GM23338 (cell line): ENCODE data around the gene SLX4IP. TPM values are rescaled to one million over a fixed set of nuclear protein-coding genes. Genes with fewer than 3 reads are reported as not detected.

Experiments used
- ATAC-seq: fragments of 200-7000 bp; cut with Tn5 transposase; 3 replicates; pipeline ENCODE4 v1.9.1; 2020
- DNase-seq: peaks from one replicate; pipeline ENCODE4 v3.0.0-alpha.2; 2015; ENCODE audit warnings: low spot score
- H2AFZ ChIP-seq: fragments of 200-600 bp; sonication (generic); 2 replicates; pipeline ENCODE4 v1.8.0; 2016; ENCODE audit warnings: antibody characterized with exemption, mild to moderate bottlenecking, moderate library complexity
- H3F3A ChIP-seq: fragments of 200-600 bp; sonication (generic); replicated peaks from 2 replicates; pipeline ENCODE4 v1.8.0; 2017; ENCODE audit warnings: antibody characterized with exemption, mixed run types, low read depth
- H3K27ac ChIP-seq: fragments of 200-600 bp; sonication (generic); 2 replicates; pipeline ENCODE4 v1.6.1; 2016; ENCODE audit warnings: low read depth
- H3K27me3 ChIP-seq: fragments of 200-600 bp; sonication (generic); 2 replicates; pipeline ENCODE4 v1.8.0; 2016; ENCODE audit warnings: mild to moderate bottlenecking, mixed run types, moderate library complexity; ENCODE audit not compliant: insufficient read depth
- H3K36me3 ChIP-seq: fragments of 200-600 bp; sonication (generic); 2 replicates; pipeline ENCODE4 v1.8.0; 2016; ENCODE audit warnings: mild to moderate bottlenecking; ENCODE audit not compliant: insufficient read depth
- H3K4me1 ChIP-seq: fragments of 200-600 bp; sonication (generic); 2 replicates; pipeline ENCODE4 v1.8.0; 2016; ENCODE audit warnings: mild to moderate bottlenecking, moderate library complexity; ENCODE audit not compliant: insufficient read depth
- H3K4me2 ChIP-seq: fragments of 200-600 bp; sonication (generic); 2 replicates; pipeline ENCODE4 v1.7.1; 2017; ENCODE audit warnings: mixed run types
- H3K4me3 ChIP-seq: fragments of 200-600 bp; sonication (generic); 2 replicates; pipeline ENCODE4 v1.6.1; 2016; ENCODE audit warnings: mixed run types
- H3K79me2 ChIP-seq: fragments of 200-600 bp; sonication (generic); replicated peaks from 2 replicates; pipeline ENCODE4 v1.8.0; 2017; ENCODE audit warnings: mild to moderate bottlenecking; ENCODE audit not compliant: insufficient read depth
- H3K9me2 ChIP-seq: fragments of 200-600 bp; sonication (generic); 2 replicates; pipeline ENCODE4 v1.8.0; 2017; ENCODE audit not compliant: insufficient read depth
- H4K20me1 ChIP-seq: fragments of 200-600 bp; sonication (generic); replicated peaks from 2 replicates; pipeline ENCODE4 v1.8.0; 2017; ENCODE audit warnings: mild to moderate bottlenecking; ENCODE audit not compliant: insufficient read depth
- H3K27ac Mint-ChIP-seq: 2 replicates; pipeline ENCODE4 v1.8.0; 2020; ENCODE audit warnings: inconsistent platforms, mild to moderate bottlenecking, moderate library complexity, mixed read lengths
- H3K27me3 Mint-ChIP-seq: 3 replicates; pipeline ENCODE4 v1.8.0; 2022; ENCODE audit warnings: low read depth, mild to moderate bottlenecking, moderate library complexity, mixed read lengths, inconsistent platforms; ENCODE audit not compliant: insufficient read depth, poor library complexity
- H3K36me3 Mint-ChIP-seq: 3 replicates; pipeline ENCODE4 v1.8.0; 2021; ENCODE audit warnings: low read depth, mild to moderate bottlenecking, inconsistent platforms, moderate library complexity, mixed read lengths
- H3K4me1 Mint-ChIP-seq: 3 replicates; pipeline ENCODE4 v1.8.0; 2020; ENCODE audit warnings: mild to moderate bottlenecking, inconsistent platforms, mixed read lengths
- H3K4me3 Mint-ChIP-seq: 3 replicates; pipeline ENCODE4 v1.8.0; 2021; ENCODE audit warnings: moderate library complexity, mild to moderate bottlenecking, inconsistent platforms, mixed read lengths
- H3K9me3 Mint-ChIP-seq: 3 replicates; pipeline ENCODE4 v1.8.0; 2020; ENCODE audit warnings: moderate library complexity, mild to moderate bottlenecking, inconsistent platforms, mixed read lengths
- CREB1 ChIP-seq: fragments of 250-450 bp; sonication (Bioruptor Pico); IDR thresholded peaks from 2 replicates; pipeline ENCODE4 v1.5.0; 2020; ENCODE audit warnings: low read depth, mild to moderate bottlenecking, moderate library complexity
- EZH2 ChIP-seq: fragments of 200-600 bp; sonication (generic); IDR thresholded peaks from one replicate; pipeline ENCODE4 v1.8.0; 2017; ENCODE audit warnings: antibody characterized with exemption, mild to moderate bottlenecking, low read depth; ENCODE audit not compliant: unreplicated experiment
- EZH2phosphoT487 ChIP-seq: fragments of 200-600 bp; sonication (generic); IDR thresholded peaks from one replicate; pipeline ENCODE4 v1.8.1; 2018; ENCODE audit warnings: antibody characterized with exemption; ENCODE audit not compliant: unreplicated experiment
- NANOG ChIP-seq: IDR thresholded peaks from 2 replicates; pipeline ENCODE4 v1.6.1; 2016; ENCODE audit warnings: antibody characterized with exemption, borderline replicate concordance
- STAT1 ChIP-seq: IDR thresholded peaks from one replicate; pipeline ENCODE4 v1.6.1; 2016; ENCODE audit warnings: antibody characterized with exemption; ENCODE audit not compliant: unreplicated experiment
- polyA plus RNA-seq: library from polyadenylated mRNA; unstranded; fragments of >200 nt; fragmentation: Nextera tagmentation; extraction: Ambion mirVana; gene quantifications from 2 replicates; pipeline ENCODE4 v1.2.1, GENCODE V29; 2016
- total RNA-seq: library from RNA; depleted of rRNA; stranded (reverse); fragments of >200 nt; shearing (Covaris generic); gene quantifications from 2 replicates; pipeline ENCODE4 v1.2.3, GENCODE V29; 2014
- TF ChIP-seq, protein P1 (sequence below): IDR thresholded peaks from one replicate; pipeline ENCODE4 v1.6.1; 2018; ENCODE audit warnings: antibody characterized with exemption; ENCODE audit not compliant: unreplicated experiment
- TF ChIP-seq, protein P2 (sequence below): IDR thresholded peaks from 2 replicates; pipeline ENCODE4 v1.6.1; 2016; ENCODE audit warnings: antibody characterized with exemption

The SLX4IP gene
- total and polyA plus RNA-seq, 2 experiments from 2014 or later = 9.1 to 9.8 TPM

DNA sequence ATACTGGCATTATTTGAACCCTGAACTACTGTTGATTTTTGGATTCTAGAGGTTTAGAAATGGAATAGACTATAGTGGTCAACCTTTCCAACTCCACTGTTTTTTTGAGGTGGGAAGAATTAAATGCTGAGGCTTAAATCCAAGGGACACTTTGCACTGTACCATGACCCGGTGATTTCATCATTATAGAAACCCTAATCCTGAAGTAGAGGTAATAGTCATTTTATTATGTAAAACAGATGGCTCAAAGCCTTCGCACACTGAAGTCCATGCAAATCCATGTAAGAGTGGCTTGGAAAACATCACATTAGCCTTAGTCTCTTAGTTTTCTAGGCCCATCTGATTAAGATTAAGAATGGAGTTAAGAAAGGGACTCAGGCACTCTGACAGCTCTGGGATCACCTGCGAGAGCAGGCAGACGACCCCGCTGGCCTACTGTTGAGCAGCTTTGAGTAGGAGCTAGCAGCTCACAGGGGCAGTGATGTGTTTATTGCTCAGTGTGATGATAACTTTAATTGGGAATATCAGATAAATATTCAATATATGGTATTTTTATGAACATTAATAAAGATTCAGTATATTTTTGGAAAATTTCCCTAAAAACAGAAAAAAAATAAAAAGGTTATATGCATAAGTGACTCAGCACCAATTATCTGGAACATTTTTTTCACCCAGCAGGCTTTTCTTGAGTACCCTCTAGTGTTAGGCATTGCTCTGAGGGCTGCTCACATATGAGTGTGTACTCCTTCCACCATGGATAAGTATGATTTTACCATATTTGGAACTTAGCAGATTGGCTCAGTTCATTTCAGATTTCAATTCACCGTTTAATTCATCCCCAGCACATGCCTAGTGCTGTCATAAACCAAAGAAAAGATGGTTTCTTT lies 13.4 kb downstream of the SLX4IP start (continued):
- TF ChIP-seq EZH2phosphoT487 (no peak), NANOG (no peak)
- TF ChIP-seq, protein P1, sequence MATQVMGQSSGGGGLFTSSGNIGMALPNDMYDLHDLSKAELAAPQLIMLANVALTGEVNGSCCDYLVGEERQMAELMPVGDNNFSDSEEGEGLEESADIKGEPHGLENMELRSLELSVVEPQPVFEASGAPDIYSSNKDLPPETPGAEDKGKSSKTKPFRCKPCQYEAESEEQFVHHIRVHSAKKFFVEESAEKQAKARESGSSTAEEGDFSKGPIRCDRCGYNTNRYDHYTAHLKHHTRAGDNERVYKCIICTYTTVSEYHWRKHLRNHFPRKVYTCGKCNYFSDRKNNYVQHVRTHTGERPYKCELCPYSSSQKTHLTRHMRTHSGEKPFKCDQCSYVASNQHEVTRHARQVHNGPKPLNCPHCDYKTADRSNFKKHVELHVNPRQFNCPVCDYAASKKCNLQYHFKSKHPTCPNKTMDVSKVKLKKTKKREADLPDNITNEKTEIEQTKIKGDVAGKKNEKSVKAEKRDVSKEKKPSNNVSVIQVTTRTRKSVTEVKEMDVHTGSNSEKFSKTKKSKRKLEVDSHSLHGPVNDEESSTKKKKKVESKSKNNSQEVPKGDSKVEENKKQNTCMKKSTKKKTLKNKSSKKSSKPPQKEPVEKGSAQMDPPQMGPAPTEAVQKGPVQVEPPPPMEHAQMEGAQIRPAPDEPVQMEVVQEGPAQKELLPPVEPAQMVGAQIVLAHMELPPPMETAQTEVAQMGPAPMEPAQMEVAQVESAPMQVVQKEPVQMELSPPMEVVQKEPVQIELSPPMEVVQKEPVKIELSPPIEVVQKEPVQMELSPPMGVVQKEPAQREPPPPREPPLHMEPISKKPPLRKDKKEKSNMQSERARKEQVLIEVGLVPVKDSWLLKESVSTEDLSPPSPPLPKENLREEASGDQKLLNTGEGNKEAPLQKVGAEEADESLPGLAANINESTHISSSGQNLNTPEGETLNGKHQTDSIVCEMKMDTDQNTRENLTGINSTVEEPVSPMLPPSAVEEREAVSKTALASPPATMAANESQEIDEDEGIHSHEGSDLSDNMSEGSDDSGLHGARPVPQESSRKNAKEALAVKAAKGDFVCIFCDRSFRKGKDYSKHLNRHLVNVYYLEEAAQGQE = no peak
- TF ChIP-seq, protein P2, sequence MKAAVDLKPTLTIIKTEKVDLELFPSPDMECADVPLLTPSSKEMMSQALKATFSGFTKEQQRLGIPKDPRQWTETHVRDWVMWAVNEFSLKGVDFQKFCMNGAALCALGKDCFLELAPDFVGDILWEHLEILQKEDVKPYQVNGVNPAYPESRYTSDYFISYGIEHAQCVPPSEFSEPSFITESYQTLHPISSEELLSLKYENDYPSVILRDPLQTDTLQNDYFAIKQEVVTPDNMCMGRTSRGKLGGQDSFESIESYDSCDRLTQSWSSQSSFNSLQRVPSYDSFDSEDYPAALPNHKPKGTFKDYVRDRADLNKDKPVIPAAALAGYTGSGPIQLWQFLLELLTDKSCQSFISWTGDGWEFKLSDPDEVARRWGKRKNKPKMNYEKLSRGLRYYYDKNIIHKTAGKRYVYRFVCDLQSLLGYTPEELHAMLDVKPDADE = no peak

GRCh38 chr20:10449270-10449669 lies 14.2 kb downstream of the SLX4IP start:
- Histone ChIP-seq H3K27me3 (no peaks in the 10 kb centered on the region), H3F3A (no peaks in the 10 kb centered on the region), H3K27ac (0 out of 2 replicates have a peak overlapping the region, but pooled peaks have one; percentile 22), H3K79me2 (peaks cover 61% of the 10 kb centered on the region), H3K36me3 (no peaks in the 10 kb centered on the region), H2AFZ (no peak overlapping the region), H4K20me1 (no peaks in the 10 kb centered on the region), H3K4me1 (peaks cover 21% of the 10 kb centered on the region), H3K4me3 (no peak overlapping the region), H3K4me2 (no peak overlapping the region), H3K9me2 (no peaks in the 10 kb centered on the region)
- H3K4me1 Mint-ChIP-seq = peaks cover 23% of the 10 kb centered on the region
- DNase-seq = no peak
- H3K27me3 Mint-ChIP-seq = peaks cover 2% of the 10 kb centered on the region
- no peaks in the 10 kb centered on the region for H3K9me3 Mint-ChIP-seq
- H3K36me3 Mint-ChIP-seq = no peaks in the 10 kb centered on the region
- no peak overlapping the region for H3K4me3 Mint-ChIP-seq
- peak overlapping the region; percentile 77; the same call in 1 of the 2 replicates for H3K27ac Mint-ChIP-seq
- no peak for ATAC-seq
- TF ChIP-seq EZH2 (no peak), STAT1 (no peak), EZH2phosphoT487 (no peak), CREB1 (no peak), NANOG (no peak)
- TF ChIP-seq, protein P1 = no peak
